Dendritic cell treated with granulocyte-macrophage colony-stimulating factor and Interleukin-4, amounts not matched to agents 40 ng/mL and 50 ng/mL, for 4 days (primary cell): ENCODE results near the gene ARFIP2.
A peak's percentile ranks its signal among the peaks of the same experiment; 100 is the strongest.

Experiments
- H3K27ac Mint-ChIP-seq: one replicate; pipeline ENCODE4 v1.8.0; 2022; ENCODE audit warnings: mild to moderate bottlenecking, mixed read lengths
- H3K27me3 Mint-ChIP-seq: one replicate; pipeline ENCODE4 v1.8.0; 2022; ENCODE audit warnings: mild to moderate bottlenecking, mixed read lengths
- H3K36me3 Mint-ChIP-seq: one replicate; pipeline ENCODE4 v1.8.0; 2022; ENCODE audit warnings: low read depth, mixed read lengths
- H3K4me1 Mint-ChIP-seq: one replicate; pipeline ENCODE4 v1.8.0; 2022; ENCODE audit warnings: low read depth, mixed read lengths
- H3K4me3 Mint-ChIP-seq: one replicate; pipeline ENCODE4 v1.8.0; 2022; ENCODE audit warnings: mild to moderate bottlenecking, moderate library complexity, mixed read lengths
- H3K9me3 Mint-ChIP-seq: one replicate; pipeline ENCODE4 v1.8.0; 2022; ENCODE audit warnings: mixed read lengths
- intact Hi-C: fragments of 100-400 bp; cut with micrococcal nuclease; formaldehyde crosslinking; loops from one replicate; pipeline ENCODE4 v1.15.0; 2022

ARFIP2 gene

DNA sequence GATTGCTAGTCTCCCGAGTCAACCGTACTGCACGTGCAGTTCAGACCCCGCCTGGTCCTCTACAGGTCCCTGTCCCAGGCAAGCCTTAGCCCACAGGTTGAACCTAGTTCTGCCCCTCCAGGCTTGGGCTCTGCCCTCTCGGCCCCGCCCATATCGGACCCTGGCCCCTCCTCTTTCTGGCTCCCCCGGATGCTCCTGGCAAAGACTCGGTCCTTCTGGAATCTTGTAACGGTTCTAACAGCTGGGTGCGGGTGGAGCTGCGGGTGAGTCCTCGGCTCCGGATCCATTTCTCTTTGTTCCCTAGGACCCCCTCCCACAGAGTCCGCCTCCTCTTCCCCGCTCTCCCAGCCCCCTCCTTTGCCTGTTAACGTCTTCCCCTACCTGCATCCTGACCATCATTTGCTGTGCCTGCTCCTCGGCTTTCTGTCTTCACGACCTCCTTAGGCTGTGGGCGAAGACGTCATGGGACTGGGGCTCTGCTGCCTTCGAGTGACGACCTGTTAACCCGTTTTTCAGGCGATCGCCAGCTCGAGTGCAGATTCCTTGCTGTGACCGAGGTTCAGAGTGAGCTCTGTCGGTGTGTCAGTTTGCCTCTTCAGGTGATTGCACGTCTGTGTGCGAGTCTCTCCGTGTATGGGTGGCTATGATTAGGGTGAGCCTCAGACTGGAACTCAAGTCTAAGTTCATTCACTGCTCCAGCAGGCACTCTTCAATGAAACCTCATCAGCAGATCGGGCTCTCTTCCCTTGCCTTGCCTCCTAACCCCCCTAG, 16.1 kb upstream of the ARFIP2 start, which contains the start of gene DNHD1:
Gene DNHD1, plus strand, starts transcription at position 212 of the 771 bp plus-strand sequence. CDS start 936 bp downstream, outside the sequence.
- Mint-ChIP-seq H3K36me3 (peaks cover 85% of the 10 kb centered on the region), H3K4me3 (no peak within 1 kb of the TSS), H3K27ac (no peak within 1 kb of the TSS), H3K4me1 (no peaks in the 10 kb centered on the region), H3K9me3 (no peaks in the 10 kb centered on the region), H3K27me3 (no peaks in the 10 kb centered on the region)
- intact Hi-C loops = no loop called here

DNA sequence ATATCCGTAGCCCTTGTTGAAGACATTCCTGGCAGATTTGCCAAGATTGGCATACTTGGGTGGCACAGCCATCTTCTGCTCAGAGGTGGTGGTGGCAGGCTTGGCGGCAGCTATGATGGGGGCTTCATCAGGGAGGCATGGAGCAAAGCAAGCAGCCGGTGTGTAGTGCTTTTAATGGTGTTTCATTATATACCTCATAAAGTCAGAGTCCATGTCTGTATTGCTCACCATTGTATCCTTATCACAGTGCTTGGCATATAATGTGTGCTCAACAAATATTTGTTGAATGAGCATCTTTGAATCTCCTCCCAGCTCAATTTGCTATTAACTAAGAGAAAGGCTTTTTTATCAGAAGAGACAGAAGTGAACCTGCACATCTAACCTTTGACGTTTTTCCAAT, 8.2 kb upstream of the ARFIP2 start:
- Mint-ChIP-seq H3K4me1 (no peaks in the 10 kb centered on the region), H3K9me3 (no peaks in the 10 kb centered on the region), H3K27ac (no peak overlapping the region), H3K4me3 (no peak overlapping the region), H3K27me3 (no peaks in the 10 kb centered on the region), H3K36me3 (peaks cover 59% of the 10 kb centered on the region)
- intact Hi-C loops = no loop called here

DNA sequence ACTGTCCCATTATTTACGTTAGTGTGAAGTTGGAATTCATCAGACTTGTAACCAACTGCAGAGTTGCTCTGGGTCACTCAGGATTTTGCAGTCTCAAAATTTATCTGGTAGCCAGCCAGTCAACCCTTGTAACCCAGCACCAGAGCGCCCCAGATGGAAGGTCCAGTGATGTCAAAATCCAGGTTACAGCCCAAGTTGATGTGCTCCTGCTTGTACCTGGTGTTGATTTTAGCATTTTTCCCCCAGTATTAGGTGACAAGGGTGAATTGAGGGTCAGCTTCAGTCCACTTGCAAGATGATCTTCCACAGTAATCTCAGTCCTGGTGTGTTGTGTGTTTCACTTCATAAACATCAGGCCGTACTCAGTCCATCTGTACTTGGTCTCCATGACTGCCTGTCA, 7.7 kb upstream of the ARFIP2 start:
- H3K9me3 Mint-ChIP-seq = no peaks in the 10 kb centered on the region
- no peaks in the 10 kb centered on the region for H3K27me3 Mint-ChIP-seq
- H3K27ac Mint-ChIP-seq = no peak overlapping the region
- H3K36me3 Mint-ChIP-seq = peaks cover 54% of the 10 kb centered on the region
- no peak overlapping the region for H3K4me3 Mint-ChIP-seq
- intact Hi-C loops = no loop called here
- no peaks in the 10 kb centered on the region for H3K4me1 Mint-ChIP-seq

DNA sequence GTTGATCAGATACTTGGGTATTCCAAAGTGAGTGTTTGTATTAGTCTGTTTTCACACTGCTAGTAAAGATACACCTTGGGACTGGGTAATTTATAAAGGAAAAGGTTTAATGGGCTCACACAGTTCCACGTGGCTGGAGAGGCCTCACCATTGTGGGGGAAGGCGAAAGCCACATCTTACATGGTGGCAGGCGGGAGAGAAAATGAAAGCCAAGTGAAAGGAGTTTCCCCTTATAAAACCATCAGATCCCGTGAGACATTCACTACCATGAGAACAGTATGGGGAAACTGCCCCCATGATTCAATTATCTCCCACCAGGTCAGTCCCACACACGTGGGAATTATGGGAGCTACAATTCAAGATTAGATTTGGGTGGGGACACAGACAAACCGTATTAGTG, 7.2 kb upstream of the ARFIP2 start:
- Mint-ChIP-seq H3K27me3 (no peaks in the 10 kb centered on the region), H3K36me3 (peaks cover 54% of the 10 kb centered on the region), H3K4me3 (no peak overlapping the region)

DNA sequence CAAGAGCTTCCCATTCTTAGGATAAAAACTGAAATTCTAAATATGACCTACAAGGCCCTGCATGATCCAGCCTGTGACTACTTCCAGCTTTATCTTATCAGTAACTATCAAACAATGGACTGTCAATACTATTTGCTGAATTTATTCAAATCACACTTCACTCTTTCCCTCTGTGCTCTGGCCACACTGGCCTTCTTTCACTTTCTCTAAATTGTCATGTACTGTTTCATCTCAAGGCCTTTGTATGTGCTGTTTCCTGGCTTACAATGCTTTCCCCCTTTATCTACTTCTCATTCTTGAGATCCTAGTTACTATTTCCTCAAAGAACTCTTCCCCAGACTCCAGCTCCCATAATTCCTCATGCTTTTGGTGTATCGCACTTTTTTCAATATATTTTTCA, 5.8 kb upstream of the ARFIP2 start:
- intact Hi-C loops = no loop called here
- Mint-ChIP-seq H3K36me3 (peaks cover 53% of the 10 kb centered on the region), H3K9me3 (no peaks in the 10 kb centered on the region), H3K27me3 (no peaks in the 10 kb centered on the region), H3K4me3 (no peak overlapping the region), H3K4me1 (peaks cover 14% of the 10 kb centered on the region), H3K27ac (no peak overlapping the region)

More for the DNA sequence above, 7.2 kb upstream of the ARFIP2 start:
- Mint-ChIP-seq H3K4me1 (peaks cover 3% of the 10 kb centered on the region), H3K9me3 (no peaks in the 10 kb centered on the region), H3K27ac (no peak overlapping the region)
- intact Hi-C loops = no loop called here

DNA sequence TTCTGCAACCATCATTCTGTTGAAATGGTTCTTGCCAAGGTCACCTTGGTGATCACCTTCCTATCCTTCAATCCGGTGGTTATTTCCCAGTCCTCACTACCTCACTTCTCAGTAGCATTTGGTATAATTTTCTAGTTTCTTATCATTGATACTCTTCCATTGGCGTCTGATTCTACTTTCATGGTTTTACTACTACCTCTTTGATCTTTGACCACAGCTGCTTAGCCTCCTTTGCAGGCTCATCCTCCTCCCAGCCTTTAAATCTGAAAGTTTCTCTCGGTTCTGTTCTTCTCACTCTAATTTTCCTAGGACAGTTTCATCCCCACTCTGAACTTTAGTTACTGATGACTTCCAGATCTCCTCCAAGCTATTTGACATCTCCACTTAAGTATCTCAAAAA, 5.1 kb upstream of the ARFIP2 start:
- peaks cover 54% of the 10 kb centered on the region for H3K36me3 Mint-ChIP-seq
- H3K27me3 Mint-ChIP-seq = no peaks in the 10 kb centered on the region
- peaks cover 14% of the 10 kb centered on the region for H3K4me1 Mint-ChIP-seq
- no peaks in the 10 kb centered on the region for H3K9me3 Mint-ChIP-seq
- no peak overlapping the region for H3K4me3 Mint-ChIP-seq
- intact Hi-C loops = no loop called here
- H3K27ac Mint-ChIP-seq = no peak overlapping the region

DNA sequence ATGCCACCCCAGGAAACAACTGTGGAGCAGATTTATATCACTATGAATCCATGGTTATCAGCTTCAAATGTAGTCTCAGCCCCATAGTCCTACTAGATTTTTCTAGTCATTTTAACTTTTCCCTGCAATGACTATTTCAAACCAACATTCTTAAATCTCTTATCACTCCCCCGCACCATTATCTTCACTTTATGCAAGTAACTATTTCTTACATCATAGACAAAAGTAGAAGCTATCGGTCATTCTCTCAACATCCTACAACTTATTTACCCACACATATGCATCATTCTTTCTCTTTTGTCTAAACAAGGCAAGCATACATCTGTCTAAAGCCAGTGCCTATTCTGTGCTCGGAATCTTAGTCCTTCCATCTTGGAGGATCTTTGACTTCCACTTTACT, 4.5 kb upstream of the ARFIP2 start:
- Mint-ChIP-seq H3K9me3 (no peaks in the 10 kb centered on the region), H3K4me3 (no peak overlapping the region), H3K36me3 (peaks cover 54% of the 10 kb centered on the region), H3K27me3 (no peaks in the 10 kb centered on the region), H3K4me1 (peaks cover 19% of the 10 kb centered on the region), H3K27ac (no peak overlapping the region)
- intact Hi-C loops = no loop called here

DNA sequence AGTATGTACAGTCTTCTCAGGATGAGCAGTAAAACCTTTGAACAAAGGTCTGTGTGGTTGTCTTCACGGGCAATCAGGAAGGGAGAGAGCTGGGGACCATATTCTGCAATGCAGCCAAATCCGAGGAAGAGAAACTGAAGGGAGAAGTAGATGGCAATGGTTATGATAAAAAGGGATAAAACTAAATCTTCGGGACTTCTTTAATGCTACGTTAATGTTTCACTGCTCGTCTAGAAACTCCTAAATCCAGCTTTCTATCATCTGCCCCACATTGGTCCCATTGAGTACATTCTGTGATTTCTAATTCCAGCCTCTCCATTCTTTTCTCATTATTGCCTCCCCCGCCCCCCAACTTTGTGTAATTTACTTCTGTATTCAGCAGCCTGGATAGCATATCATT, 1.9 kb upstream of the ARFIP2 start:
- Mint-ChIP-seq H3K36me3 (peaks cover 52% of the 10 kb centered on the region), H3K27ac (peak overlapping the region; percentile 96), H3K27me3 (no peaks in the 10 kb centered on the region), H3K4me1 (peaks cover 38% of the 10 kb centered on the region), H3K4me3 (peak overlapping the region; percentile 50), H3K9me3 (no peaks in the 10 kb centered on the region)
- intact Hi-C loops = loop anchor here (5.0 kb wide), 2 partner anchors 119 to 134 kb away; partner anchors contain the start of genes ILK, RRP8 and TPP1

DNA sequence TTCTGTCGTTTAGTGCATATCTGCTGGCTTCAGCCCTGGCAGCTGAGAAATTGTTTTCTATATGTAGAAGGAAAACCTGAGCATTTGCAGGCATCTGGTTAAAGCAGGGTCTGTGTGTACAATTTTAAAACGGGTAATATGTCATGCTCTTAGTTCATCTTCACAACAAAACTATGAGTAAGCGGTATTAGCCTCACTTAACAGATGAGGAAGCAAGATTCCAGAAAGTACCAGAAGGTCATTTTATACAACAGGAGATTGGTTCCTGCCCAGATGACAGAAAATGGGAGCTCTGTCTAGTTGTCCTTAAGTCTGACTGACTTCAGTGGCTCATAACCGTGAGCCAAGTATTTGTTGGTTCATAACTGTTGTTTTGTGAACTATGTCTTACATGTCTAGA, 1.3 kb upstream of the ARFIP2 start:
- Mint-ChIP-seq H3K4me1 (peaks cover 38% of the 10 kb centered on the region), H3K4me3 (peak overlapping the region; percentile 95), H3K9me3 (no peaks in the 10 kb centered on the region), H3K36me3 (peaks cover 57% of the 10 kb centered on the region), H3K27me3 (no peaks in the 10 kb centered on the region), H3K27ac (peak overlapping the region; percentile 96)
- intact Hi-C loops = loop anchor here (5.0 kb wide), 2 partner anchors 120 to 135 kb away; partner anchors contain the start of genes ILK, RRP8 and TPP1

DNA sequence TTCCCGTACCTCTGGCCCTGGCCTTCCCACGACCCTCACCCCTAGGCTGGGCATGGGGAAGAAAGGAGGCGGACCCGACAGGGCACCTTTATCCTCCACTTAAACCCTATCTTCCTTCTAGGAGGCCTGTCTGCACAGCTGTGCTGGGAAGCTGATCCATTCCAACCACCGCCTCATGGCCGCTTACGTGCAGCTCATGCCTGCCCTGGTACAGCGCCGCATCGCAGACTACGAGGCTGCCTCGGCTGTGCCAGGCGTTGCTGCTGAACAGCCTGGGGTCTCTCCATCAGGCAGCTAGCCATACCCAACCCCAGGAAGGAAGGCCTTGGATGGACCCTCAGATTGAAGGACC, 769 bp upstream of the ARFIP2 start:
- Mint-ChIP-seq H3K36me3 (peaks cover 62% of the 10 kb centered on the region), H3K27me3 (no peaks in the 10 kb centered on the region)
- intact Hi-C loops = loop anchor here (1.0 to 5.0 kb wide), 5 partner anchors 91 to 247 kb away; partner anchors contain the start of genes FHIP1B, ILK, MRPL17 and RRP8

DNA sequence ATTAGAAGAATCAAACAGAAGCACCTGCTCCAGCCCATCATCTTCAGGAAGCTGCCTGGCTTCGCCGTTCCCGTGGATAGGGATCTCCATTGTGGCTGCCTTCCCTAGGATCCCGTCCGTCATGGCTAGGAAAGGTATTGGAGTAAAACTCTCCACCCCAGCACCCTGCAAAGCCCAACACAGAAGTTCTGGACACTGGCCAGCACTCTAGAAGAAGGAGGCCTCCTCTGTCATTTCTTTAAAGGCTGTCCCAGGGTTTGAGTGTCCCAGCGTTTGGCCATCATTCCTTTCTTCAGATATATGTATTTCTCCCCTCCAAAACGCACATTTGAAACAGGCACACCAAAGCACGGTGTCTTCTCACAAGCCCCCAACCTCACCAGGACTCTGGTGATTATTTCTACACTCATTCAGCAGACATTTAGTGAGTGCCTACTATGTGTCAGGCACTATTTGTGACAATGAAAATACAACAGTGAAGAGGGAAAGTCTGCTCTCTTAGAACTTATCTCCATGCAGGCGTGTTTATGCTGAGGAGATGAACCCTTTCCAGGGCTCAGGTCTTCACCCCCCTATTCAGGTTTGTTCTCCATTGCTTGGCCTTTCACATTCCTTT, 724 bp downstream of the ARFIP2 start:
- H3K4me1 Mint-ChIP-seq = peaks cover 49% of the 10 kb centered on the region

More for the DNA sequence above, 769 bp upstream of the ARFIP2 start:
- Mint-ChIP-seq H3K27ac (peak overlapping the region; percentile 96), H3K9me3 (no peaks in the 10 kb centered on the region), H3K4me1 (peaks cover 38% of the 10 kb centered on the region), H3K4me3 (peak overlapping the region; percentile 95)

DNA sequence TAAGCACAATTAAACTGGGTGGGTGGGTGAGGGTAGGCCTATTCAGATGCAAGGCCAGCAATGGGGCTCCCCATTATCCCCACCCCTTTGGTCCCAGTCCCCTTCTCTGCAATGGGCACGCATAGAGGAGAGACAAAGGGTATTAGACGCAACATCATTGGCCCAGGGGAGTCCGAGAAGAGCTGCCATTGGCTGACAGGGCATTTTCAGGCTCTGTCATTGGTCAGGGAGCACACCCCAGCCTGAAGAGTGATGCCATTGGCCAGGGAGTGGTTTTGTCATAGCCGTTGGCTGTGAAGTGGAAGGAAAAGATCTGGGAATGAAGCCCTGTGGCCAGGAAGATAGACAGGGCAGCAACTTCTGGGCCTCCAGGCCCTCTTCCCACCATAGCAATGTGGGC, 4.6 kb downstream of the ARFIP2 start:
- Mint-ChIP-seq H3K36me3 (peaks cover 47% of the 10 kb centered on the region), H3K4me3 (no peak overlapping the region), H3K4me1 (peaks cover 62% of the 10 kb centered on the region), H3K27ac (no peak overlapping the region), H3K27me3 (no peaks in the 10 kb centered on the region), H3K9me3 (no peaks in the 10 kb centered on the region)
- intact Hi-C loops = loop anchor here (2.0 kb wide), 1 partner anchor 38 kb away; no protein-coding TSS in a partner anchor

More for the DNA sequence above, 724 bp downstream of the ARFIP2 start:
- intact Hi-C loops = loop anchor here (2.0 to 5.0 kb wide), 4 partner anchors 90 to 246 kb away; partner anchors contain the start of genes FHIP1B, ILK, RRP8 and SMPD1
- Mint-ChIP-seq H3K9me3 (no peaks in the 10 kb centered on the region), H3K4me3 (peak overlapping the region; percentile 95), H3K27ac (peak overlapping the region; percentile 96), H3K36me3 (peaks cover 68% of the 10 kb centered on the region), H3K27me3 (no peaks in the 10 kb centered on the region)

DNA sequence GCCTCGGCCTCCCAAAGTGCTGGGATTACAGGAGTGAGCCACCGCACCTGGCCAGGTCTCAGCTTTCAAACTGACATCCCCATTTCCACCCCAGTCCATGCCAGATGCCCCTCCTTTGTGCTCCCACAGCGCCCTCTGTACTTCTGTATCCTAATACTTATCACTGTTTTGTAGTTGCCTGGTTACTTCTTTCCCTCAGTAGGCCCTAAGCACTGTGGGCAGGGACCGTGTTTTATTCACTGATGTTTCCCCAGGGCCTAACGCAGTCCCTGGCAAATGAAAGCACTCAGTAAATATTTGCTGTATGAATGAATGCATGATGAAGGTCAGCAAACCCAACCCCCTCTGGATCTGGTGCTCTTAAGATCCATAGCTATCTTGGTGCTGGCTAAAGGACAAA, 5.2 kb downstream of the ARFIP2 start:
- peaks cover 41% of the 10 kb centered on the region for H3K36me3 Mint-ChIP-seq
- intact Hi-C loops = loop anchor here (2.0 kb wide), 1 partner anchor 37 kb away; no protein-coding TSS in a partner anchor
- H3K4me3 Mint-ChIP-seq = no peak overlapping the region
- H3K4me1 Mint-ChIP-seq = peaks cover 62% of the 10 kb centered on the region
- no peaks in the 10 kb centered on the region for H3K9me3 Mint-ChIP-seq
- H3K27ac Mint-ChIP-seq = no peak overlapping the region
- H3K27me3 Mint-ChIP-seq = no peaks in the 10 kb centered on the region

DNA sequence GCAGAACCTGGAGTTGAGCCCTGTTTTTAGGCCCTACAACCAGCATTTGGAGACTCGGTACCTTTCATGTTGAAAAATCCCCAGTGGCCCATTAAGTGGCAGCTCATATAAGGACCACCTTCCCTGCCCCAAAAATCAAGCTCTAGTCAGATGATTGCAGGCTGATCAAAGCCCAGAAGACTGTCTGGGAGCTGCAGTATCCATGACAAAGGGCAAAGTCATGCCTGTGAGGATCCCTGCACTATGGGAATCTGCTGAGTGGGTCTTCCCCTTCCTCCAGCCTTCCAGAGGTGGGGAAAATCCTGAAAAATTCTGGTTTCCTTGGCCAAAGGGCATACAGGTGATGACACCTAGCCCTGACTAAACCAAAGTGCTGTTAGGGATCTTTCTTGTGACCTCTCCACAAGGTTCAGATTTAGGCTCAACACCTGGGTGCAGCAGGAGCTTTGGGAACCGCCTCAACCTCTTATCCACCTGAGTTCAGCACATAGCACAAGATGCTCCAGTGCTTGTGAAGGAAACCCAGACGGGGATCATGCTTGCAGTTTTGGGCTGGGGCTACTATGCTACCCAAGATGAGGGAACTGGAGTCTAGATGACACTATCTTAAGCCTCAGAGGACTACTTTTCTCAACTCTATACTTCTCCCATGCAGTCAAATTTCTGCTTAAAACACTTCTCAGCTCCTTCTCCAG, 6.2 kb downstream of the ARFIP2 start:
- H3K9me3 Mint-ChIP-seq = no peaks in the 10 kb centered on the region
- peaks cover 52% of the 10 kb centered on the region for H3K4me1 Mint-ChIP-seq
- intact Hi-C loops = no loop called here
- H3K27ac Mint-ChIP-seq = no peak overlapping the region
- peaks cover 36% of the 10 kb centered on the region for H3K36me3 Mint-ChIP-seq
- H3K27me3 Mint-ChIP-seq = no peaks in the 10 kb centered on the region
- H3K4me3 Mint-ChIP-seq = no peak overlapping the region
